Measurements from ENCODE around the gene PILRA.

GRCh38 chr7:100360135-100360854 lies 13.0 kb upstream of the PILRA start:
- no peak for TF ChIP-seq CTCF (IDR thresholded peaks at IDR 0.05)
- TF ChIP-seq ZFX (IDR thresholded peaks at IDR 0.05; ENCODE audit: borderline replicate concordance), result no peak

Measured in 22Rv1 (cell line).